Measurements from ENCODE around the gene PTPRN2.

- TF ChIP-seq CTCF (conservative IDR thresholded peaks at IDR 0.05 in 1 of 2, IDR thresholded peaks at IDR 0.05 in 1 of 2; ENCODE audit: extremely low read depth in 1 of 2, insufficient read depth in 1 of 2, low read depth in 1 of 2, low read length in 2 of 2) (no peak), EZH2 (IDR thresholded peaks at IDR 0.05; ENCODE audit: borderline replicate concordance, low read length) (no peak)
Measured at GRCh38 chr7:158128572-158128971, 459.1 kb downstream of the PTPRN2 start.

Measured in mammary epithelial cell (primary cell).